ENCODE results near the gene SULT1A2. TPM values are rescaled to one million over a fixed set of nuclear protein-coding genes. Genes with fewer than 3 reads are reported as not detected.
A peak's percentile ranks its signal among the peaks of the same experiment; 100 is the strongest.

The SULT1A2 gene
- total and polyA plus RNA-seq, 2 of the 13 experiments (the other 11 are each of a cell fraction or from before 2014, with no cell fraction given), result 33.0 to 34.2 TPM

GRCh38 chr16:28596115-28596630 is 677 bp downstream of the SULT1A2 start (continued):
- TF ChIP-seq, protein P1, sequence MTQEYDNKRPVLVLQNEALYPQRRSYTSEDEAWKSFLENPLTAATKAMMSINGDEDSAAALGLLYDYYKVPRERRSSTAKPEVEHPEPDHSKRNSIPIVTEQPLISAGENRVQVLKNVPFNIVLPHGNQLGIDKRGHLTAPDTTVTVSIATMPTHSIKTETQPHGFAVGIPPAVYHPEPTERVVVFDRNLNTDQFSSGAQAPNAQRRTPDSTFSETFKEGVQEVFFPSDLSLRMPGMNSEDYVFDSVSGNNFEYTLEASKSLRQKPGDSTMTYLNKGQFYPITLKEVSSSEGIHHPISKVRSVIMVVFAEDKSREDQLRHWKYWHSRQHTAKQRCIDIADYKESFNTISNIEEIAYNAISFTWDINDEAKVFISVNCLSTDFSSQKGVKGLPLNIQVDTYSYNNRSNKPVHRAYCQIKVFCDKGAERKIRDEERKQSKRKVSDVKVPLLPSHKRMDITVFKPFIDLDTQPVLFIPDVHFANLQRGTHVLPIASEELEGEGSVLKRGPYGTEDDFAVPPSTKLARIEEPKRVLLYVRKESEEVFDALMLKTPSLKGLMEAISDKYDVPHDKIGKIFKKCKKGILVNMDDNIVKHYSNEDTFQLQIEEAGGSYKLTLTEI (CRISPR knock-in tag; conservative IDR thresholded peaks at IDR 0.05), result no peak
- TF ChIP-seq BHLHE40 (IDR thresholded peaks at IDR 0.05; ENCODE audit: low read length), result no peak
- no peak for TF ChIP-seq TFDP1 (CRISPR knock-in tag; IDR thresholded peaks at IDR 0.05; ENCODE audit: borderline replicate concordance)
- TF ChIP-seq ZNF766 (CRISPR knock-in tag; IDR thresholded peaks at IDR 0.05; ENCODE audit: borderline replicate concordance), result peak; percentile 61; the same call in 1 of the 2 replicates
- TF ChIP-seq ZNF101 (CRISPR knock-in tag; IDR thresholded peaks at IDR 0.05; ENCODE audit: borderline replicate concordance, low read depth), result no peak
- no peak for TF ChIP-seq ZNF343 (CRISPR knock-in tag; IDR thresholded peaks at IDR 0.05)
- no peak for TF ChIP-seq ZNF225 (CRISPR knock-in tag; IDR thresholded peaks at IDR 0.05)
- TF ChIP-seq HMG20A (CRISPR knock-in tag; IDR thresholded peaks at IDR 0.05; ENCODE audit: borderline replicate concordance), result no peak
- TF ChIP-seq ZNF605 (CRISPR knock-in tag; IDR thresholded peaks at IDR 0.05), result no peak
- TF ChIP-seq TOPORS (CRISPR knock-in tag; IDR thresholded peaks at IDR 0.05), result no peak
- no peak for TF ChIP-seq CCDC6 (CRISPR knock-in tag; IDR thresholded peaks at IDR 0.05)
- no peak for TF ChIP-seq RBM39 (IDR thresholded peaks at IDR 0.05; ENCODE audit: low read depth, low read length, poor library complexity, severe bottlenecking)
- no peak for TF ChIP-seq TBL1XR1 (IDR thresholded peaks at IDR 0.05; ENCODE audit: borderline replicate concordance, low read length, partially characterized antibody)
- TF ChIP-seq ZNF619 (CRISPR knock-in tag; IDR thresholded peaks at IDR 0.05), result no peak
- TF ChIP-seq ZNF83 (CRISPR knock-in tag; IDR thresholded peaks at IDR 0.05; ENCODE audit: borderline replicate concordance), result no peak
- no peak for TF ChIP-seq RFX1 (IDR thresholded peaks at IDR 0.05)
- no peak for TF ChIP-seq ARID5B (CRISPR knock-in tag; IDR thresholded peaks at IDR 0.05)
- TF ChIP-seq PLRG1 (conservative IDR thresholded peaks at IDR 0.05), result no peak
- TF ChIP-seq ZNF572 (CRISPR knock-in tag; IDR thresholded peaks at IDR 0.05), result no peak
- no peak for TF ChIP-seq USF2 (IDR thresholded peaks at IDR 0.05; ENCODE audit: low read depth, low read length)
- no peak for TF ChIP-seq USF2 (CRISPR knock-in tag; IDR thresholded peaks at IDR 0.05; ENCODE audit: borderline replicate concordance)
- TF ChIP-seq MEIS1 (CRISPR knock-in tag; IDR thresholded peaks at IDR 0.05; ENCODE audit: borderline replicate concordance), result no peak
- TF ChIP-seq JARID2 (CRISPR knock-in tag; IDR thresholded peaks at IDR 0.05; ENCODE audit: insufficient replicate concordance), result no peak
